ENCODE measurements around the gene PLA2G2D. TPM values are rescaled to one million over a fixed set of nuclear protein-coding genes. Genes with fewer than 3 reads are reported as not detected.

PLA2G2D gene
- not detected in 2 replicates for total RNA-seq (2014; rRNA removed; shearing (Covaris generic))

GRCh38 chr1:20119347-20119746 is at the start of gene PLA2G2D:
TSS of gene PLA2G2D (minus strand) at chr1:20119536. CDS start at chr1:20119498, 38 bp downstream.
- no peak for DNase-seq (ENCODE audit: low spot score)

GRCh38 chr1:20168564-20169491 is 49.5 kb upstream of the PLA2G2D start:
- no peak for DNase-seq (ENCODE audit: low spot score)

GRCh38 chr1:20167126-20167525 is 47.8 kb upstream of the PLA2G2D start:
- DNase-seq (ENCODE audit: low spot score) = no peak

GRCh38 chr1:20166051-20166450 is 46.7 kb upstream of the PLA2G2D start:
- no peak for DNase-seq (ENCODE audit: low spot score)

GRCh38 chr1:20165522-20165951 is 46.2 kb upstream of the PLA2G2D start:
- no peak for DNase-seq (ENCODE audit: low spot score)

- no peak for DNase-seq (ENCODE audit: low spot score)
These were observed 45.4 kb upstream of the PLA2G2D start for GRCh38 chr1:20164694-20165202.

- DNase-seq (ENCODE audit: low spot score) = no peak
These were observed 40.7 kb upstream of the PLA2G2D start for GRCh38 chr1:20160034-20160433.

GRCh38 chr1:20158358-20159070 is 39.2 kb upstream of the PLA2G2D start:
- no peak for DNase-seq (ENCODE audit: low spot score)

- no peak for DNase-seq (ENCODE audit: low spot score)
These were observed 35.0 kb upstream of the PLA2G2D start for GRCh38 chr1:20154301-20154831.

GRCh38 chr1:20153000-20153418 is 33.7 kb upstream of the PLA2G2D start:
- DNase-seq (ENCODE audit: low spot score) = no peak

- no peak for DNase-seq (ENCODE audit: low spot score)
These were observed 33.2 kb upstream of the PLA2G2D start for GRCh38 chr1:20152599-20152930.

- DNase-seq (ENCODE audit: low spot score) = peak; percentile 36
These were observed 32.7 kb upstream of the PLA2G2D start for GRCh38 chr1:20151906-20152598.

GRCh38 chr1:20150969-20151368 is 31.6 kb upstream of the PLA2G2D start:
- DNase-seq (ENCODE audit: low spot score) = no peak

GRCh38 chr1:20150326-20150705 is 31.0 kb upstream of the PLA2G2D start:
- no peak for DNase-seq (ENCODE audit: low spot score)

- no peak for DNase-seq (ENCODE audit: low spot score)
These were observed 30.4 kb upstream of the PLA2G2D start for GRCh38 chr1:20149601-20150325.

GRCh38 chr1:20148571-20149500 is 29.5 kb upstream of the PLA2G2D start:
- no peak for DNase-seq (ENCODE audit: low spot score)

- DNase-seq (ENCODE audit: low spot score) = no peak
These were observed 28.7 kb upstream of the PLA2G2D start for GRCh38 chr1:20147846-20148570.

GRCh38 chr1:20143734-20144565 is 24.6 kb upstream of the PLA2G2D start:
- no peak for DNase-seq (ENCODE audit: low spot score)
